GM19324 (cell line): ENCODE data around the gene SMURF2.
"Not testable (repeated sequence)": the region's sequence is repeated elsewhere in the genome, so short reads cannot be mapped to it uniquely, and the experiment has no call there.

Experiments
- ATAC-seq: cut with Tn5 transposase; IDR thresholded peaks from one replicate; pipeline ENCODE4 v1.9.1; 2021; ENCODE audit warnings: mild to moderate bottlenecking, moderate library complexity; ENCODE audit not compliant: unreplicated experiment, low FRiP score

Gene SMURF2

DNA sequence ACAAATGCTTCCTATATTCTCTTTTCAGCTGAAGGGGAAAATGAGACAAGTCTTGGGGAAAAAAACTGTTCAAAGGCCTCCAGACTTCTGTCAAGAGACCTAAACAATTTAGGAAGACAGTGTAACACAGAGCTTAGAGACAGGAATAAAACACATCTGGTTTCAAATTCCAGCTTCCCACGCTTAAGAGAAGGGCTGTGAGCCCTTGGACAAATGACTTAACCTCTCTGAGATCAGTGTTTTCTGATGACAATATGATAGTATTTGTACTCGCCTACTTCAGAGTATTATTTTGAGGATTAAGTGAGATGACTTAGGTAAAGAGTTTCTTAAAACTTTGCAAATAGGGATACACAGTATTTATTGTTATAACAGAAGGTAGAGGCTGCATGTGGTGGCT, 29.5 kb downstream of the SMURF2 start:
- no peak for ATAC-seq

GRCh38 chr17:64632194-64632593, 29.9 kb downstream of the SMURF2 start:
- no peak for ATAC-seq

DNA sequence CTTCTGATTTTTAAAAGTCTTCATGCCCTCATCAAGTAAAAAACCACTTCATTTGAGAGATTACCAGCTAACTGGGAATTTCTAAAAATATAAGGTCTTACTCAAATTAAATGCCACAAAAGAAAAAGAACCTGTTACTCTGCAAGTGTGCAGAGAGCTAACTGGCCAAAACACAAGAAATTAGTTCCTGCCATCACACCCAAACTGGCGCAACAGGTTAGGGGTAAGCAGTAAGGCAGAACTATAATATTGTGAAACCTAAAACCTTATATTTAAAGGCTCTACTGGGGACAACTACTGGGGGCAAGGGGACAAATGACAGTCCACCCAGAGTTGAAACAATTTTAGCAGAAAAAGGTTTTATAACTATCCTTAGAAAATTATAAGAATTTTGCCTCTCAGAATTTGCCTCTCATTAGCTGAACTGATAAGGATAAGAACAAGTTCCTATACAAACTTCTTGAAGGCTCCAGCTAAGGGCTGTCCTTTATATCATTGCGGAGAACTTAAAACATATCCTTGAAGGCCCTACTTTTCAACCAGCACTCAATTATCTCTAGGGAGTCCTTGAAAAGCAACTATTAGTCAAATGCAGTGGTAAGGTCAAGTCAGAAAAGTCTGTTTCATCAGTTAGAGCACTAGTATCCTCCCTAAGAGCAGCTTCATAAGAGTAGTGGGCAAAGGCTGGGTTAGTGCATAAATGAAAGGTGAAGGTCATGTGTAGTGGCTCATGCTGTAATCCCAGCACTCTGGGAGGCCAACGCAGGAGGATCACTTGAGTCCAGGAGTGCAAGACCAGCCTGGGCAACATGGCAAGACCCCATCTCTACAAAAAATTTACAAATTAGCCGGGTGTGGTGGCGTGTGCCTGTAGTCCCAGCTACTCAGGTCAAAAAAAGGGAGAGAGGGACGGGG, 31.5 kb downstream of the SMURF2 start:
- ATAC-seq, result no peak

- ATAC-seq, result no peak
Observed at GRCh38 chr17:64628641-64629040, 33.5 kb downstream of the SMURF2 start.

DNA sequence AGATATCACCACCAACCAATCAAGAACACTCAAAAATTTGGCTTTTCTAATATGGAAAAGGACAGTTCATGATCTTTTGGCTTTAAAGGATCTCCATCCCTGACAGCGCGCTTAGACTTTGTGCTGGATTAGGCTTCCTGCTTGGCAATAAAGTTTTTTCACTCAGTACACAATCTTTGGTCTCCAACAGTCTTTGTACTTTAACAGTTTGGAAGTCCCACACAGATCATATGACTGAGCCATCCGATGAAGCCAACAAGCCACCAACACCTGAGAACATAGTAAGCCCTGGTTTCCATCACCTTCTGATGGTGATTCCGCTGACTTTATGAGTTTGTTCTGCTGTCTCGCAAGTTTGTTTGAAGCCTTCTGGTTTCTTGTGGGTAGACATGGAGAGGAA, 34.3 kb downstream of the SMURF2 start:
- ATAC-seq, result no peak

DNA sequence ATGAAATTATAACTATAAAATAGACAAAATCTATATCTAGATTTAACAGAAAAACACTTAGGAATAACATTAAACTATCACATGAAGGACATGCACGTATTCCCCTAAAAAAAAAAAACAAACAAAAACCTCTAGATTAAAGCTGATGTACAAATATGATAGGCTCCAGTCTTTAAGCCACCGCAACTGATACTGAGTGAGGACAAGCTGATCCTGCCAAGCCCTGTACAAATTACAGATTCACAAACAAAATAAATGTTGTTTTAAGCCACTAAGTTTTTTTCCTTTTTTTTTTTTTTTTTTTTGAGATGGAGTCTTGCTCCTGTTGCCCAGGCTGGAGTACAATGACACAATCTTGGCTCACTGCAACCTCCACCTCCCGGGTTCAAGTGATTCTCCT, 35.3 kb downstream of the SMURF2 start:
- no peak for ATAC-seq

DNA sequence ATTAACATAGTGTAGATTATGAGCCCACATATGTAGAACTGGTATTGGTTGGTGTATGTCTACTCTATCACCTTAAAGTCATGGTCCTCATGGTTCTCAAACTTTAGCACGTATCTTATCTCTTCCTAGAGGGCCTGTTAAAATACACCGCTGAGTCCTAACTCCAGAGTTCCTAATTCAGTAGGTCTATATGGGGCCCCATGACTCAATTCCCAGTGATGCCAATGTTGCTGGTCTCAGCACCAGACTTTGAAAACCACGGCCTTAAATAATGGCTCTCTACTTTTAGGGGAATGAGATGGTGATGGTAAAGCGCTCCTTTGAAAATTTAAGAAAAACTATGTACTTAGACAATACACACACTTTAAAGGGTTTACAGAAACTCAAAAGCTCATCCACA, 36.6 kb downstream of the SMURF2 start:
- ATAC-seq, result no peak

- no peak for ATAC-seq
Observed at GRCh38 chr17:64622931-64623654, 39.0 kb downstream of the SMURF2 start.

GRCh38 chr17:64621772-64622171, 40.3 kb downstream of the SMURF2 start:
- no peak for ATAC-seq

DNA sequence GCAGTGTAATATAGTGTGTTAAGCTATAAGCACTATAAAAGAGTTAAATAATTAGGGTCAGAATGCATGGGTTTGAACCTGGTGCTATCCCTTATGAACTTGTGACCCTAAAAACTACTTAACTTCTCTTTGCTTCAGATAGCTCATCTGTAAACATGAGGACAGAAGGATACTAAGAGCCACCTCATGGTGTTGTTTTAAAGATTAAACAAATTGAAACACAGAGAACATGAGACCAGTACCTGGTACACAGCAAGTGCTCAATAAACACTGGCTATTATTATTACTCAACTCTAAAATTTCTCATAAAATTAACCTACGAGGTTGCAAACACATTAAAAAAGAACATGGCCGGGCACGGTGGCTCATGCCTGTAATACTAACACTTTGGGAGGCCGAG, 43.3 kb downstream of the SMURF2 start:
- no peak for ATAC-seq

DNA sequence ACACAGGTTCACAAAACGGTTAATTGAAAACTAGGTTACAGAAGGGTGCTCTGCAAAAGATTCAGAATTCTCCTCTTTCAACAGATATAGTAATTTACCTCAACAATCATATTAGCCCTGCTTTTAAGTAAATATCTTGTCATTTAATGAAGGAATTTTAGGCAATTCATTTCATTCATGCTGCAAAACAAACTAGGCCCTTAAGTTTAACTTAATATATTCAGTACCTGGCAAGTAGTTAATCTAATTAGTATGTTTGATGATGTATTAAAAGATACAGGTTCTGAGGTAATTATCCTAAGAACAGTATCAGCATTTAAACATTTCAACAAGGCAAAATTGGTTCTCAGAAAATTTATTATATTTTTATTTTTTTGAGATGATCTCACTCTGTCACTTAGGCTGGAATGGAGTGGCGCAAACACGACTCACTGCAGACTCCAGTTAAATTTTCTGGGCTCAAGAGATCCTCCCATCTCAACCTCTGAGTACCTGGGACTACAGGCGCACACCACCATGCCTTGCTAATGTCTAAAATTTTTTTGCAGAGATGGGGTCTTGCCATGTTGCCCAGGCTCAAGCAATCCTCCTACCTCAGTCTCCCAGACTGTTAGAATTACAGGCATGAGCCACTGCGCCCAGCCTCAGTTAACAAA, 44.9 kb downstream of the SMURF2 start:
- ATAC-seq, result no peak

DNA sequence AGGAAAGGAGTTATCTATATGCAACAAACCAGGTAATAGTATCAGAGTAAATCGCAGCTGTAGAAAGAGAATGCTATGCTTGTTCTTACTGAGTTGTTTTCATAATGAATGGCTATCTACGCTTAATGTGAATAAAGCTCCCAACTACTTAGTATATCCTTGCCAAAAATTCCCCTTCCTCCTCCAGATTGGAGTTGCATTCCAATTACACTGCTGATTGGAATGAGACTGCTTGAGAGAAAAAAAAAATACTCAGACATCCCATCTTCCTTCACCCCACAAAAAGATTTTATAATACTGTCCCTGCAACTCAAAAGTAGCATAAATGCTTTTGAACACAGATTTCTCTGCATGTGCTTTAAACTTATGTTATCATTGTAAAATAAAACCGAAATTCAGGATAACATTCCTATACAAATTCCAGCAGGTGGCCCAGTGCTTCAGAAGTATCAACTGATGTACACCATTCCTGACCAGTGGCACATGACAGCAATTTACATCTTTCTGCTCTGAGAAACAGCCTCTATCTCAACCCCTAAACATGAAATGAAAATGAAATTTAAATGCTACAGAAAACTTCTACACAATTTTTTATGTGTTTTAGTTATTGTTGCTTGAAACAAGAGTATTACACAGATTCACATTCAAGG, 47.0 kb downstream of the SMURF2 start:
- no peak for ATAC-seq

- no peak for ATAC-seq
Observed at GRCh38 chr17:64614266-64615027, 47.7 kb downstream of the SMURF2 start.

- no peak for ATAC-seq
Observed at GRCh38 chr17:64611369-64611768, 50.7 kb downstream of the SMURF2 start.

- not testable (repeated sequence) for ATAC-seq
Observed at GRCh38 chr17:64610244-64610643, 51.9 kb downstream of the SMURF2 start.

DNA sequence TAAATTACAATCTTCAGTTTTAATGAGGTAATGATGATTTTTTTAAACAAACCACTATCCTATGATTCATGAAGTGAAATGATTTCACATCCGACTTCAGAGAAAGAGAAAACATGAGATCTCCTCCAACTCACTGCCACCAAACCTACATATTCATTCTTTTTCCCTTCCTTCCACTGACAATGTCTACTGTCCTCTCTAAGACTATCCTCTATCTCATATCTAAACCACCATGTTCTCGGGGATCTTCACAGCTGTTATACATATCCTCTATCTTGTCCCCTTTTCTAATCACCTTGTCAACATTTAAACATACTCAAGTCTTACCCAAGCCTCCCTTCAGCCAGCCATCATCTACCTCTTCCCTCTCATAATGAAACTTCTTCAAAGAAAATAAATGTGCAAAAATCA, 53.5 kb downstream of the SMURF2 start:
- no peak for ATAC-seq

DNA sequence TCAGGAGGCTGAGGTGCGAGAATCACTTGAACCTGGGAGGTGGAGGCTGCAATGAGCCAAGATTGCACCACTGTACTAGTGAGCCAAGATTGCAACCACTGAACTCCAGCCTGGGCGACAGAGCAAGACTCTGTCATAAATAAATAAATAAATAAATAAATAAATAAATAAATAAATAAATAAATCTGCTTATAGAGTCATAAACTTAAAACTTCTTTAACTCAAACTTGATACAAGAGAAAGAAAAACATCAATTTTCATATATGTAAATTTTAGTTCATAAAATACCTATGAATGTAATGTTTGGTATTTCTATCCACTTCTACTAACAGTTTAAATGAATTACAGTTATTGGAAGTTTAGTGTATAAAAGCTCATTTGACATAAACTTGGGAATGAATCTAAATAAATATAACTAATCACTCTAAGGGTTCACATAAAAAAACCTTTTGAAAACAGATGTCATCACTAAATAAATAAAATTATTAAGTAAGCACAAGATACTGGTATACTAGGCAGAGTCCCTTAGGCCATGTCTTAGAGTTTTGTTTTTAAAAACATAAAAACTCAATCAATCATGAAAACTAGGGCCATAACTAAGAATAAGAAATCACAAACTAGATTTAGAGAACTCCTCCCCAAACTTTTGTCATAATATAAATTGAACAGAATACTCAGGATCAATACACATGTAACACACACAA, 54.1 kb downstream of the SMURF2 start:
- ATAC-seq, result no peak

- not testable (repeated sequence) for ATAC-seq
Observed at GRCh38 chr17:64604532-64604931, 57.6 kb downstream of the SMURF2 start.

DNA sequence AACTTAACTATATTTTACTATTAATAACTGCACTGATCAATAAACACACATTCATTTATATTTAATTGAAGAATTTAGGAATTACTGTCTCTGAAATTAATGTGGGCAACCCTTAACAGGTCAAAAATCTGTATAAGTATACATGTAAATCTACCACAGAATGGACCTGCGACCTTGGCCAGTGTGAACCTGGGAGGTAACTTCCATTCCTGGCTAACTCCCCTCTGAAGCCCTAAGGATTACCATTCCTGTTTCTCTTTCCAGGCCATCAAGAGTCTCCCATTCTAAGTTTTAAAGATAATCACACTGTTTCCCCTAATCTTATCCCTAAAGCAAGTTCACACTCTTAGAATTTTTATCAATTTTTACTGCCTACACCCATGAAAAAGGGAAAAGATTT, 58.1 kb downstream of the SMURF2 start:
- ATAC-seq, result no peak
